Loucy (cell line): ENCODE data around the gene BDP1.

ENCODE experiments used
- EZH2phosphoT487 ChIP-seq: fragments of 200-600 bp; IDR thresholded peaks from 2 replicates; pipeline ENCODE4 v1.6.1; 2018; ENCODE audit warnings: antibody characterized with exemption, mild to moderate bottlenecking, moderate library complexity, borderline replicate concordance
- TF ChIP-seq, protein P1 (sequence below): fragments of 200-600 bp; sonication (generic); conservative IDR thresholded peaks from 2 replicates; pipeline ENCODE4 v1.5.1; 2014; ENCODE audit warnings: mild to moderate bottlenecking, antibody characterized with exemption, low read length

DNA sequence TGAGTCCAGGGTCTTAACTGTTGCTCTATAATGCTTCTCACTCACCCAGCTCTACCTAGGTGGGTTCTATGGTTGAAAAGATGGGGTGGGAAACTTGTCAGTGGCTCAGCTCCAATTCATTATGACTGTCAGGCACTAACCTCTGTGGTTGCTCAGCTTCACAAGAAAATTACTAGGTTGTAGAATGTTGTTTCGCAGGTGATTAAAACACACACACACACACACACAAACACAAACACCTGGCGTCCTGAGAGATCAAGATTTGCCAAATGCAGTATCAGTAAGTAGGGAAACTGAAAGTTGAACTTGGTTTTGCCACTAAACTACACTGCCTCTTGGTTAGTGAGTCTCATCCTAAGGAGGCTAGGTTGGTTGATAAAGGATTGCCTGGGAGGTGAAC, 134.5 kb downstream of the BDP1 start:
- TF ChIP-seq, protein P1, sequence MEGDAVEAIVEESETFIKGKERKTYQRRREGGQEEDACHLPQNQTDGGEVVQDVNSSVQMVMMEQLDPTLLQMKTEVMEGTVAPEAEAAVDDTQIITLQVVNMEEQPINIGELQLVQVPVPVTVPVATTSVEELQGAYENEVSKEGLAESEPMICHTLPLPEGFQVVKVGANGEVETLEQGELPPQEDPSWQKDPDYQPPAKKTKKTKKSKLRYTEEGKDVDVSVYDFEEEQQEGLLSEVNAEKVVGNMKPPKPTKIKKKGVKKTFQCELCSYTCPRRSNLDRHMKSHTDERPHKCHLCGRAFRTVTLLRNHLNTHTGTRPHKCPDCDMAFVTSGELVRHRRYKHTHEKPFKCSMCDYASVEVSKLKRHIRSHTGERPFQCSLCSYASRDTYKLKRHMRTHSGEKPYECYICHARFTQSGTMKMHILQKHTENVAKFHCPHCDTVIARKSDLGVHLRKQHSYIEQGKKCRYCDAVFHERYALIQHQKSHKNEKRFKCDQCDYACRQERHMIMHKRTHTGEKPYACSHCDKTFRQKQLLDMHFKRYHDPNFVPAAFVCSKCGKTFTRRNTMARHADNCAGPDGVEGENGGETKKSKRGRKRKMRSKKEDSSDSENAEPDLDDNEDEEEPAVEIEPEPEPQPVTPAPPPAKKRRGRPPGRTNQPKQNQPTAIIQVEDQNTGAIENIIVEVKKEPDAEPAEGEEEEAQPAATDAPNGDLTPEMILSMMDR = no peak
- TF ChIP-seq EZH2phosphoT487 = no peak
